Astrocyte (in vitro differentiated cells and primary cell): ENCODE results near the gene OR52M1. TPM values are rescaled to one million over a fixed set of nuclear protein-coding genes. Genes with fewer than 3 reads are reported as not detected.
A peak's percentile ranks its signal among the peaks of the same experiment; 100 is the strongest.

Source experiments
- DNase-seq: peaks from one replicate; pipeline ENCODE4 v3.0.0-alpha.2; 2010; ENCODE audit warnings: low read depth
- FAIRE-seq: peaks from 2 replicates; lab custom pipeline; 2011; peaks lifted over from hg19 to GRCh38; lab: Jason Lieb, UNC
- H2AFZ ChIP-seq: 2 replicates; pipeline ENCODE4 v1.6.0; 2012; ENCODE audit warnings: low read depth, low read length, inconsistent platforms
- H3K27ac ChIP-seq: 2 replicates; pipeline ENCODE4 v1.5.1; 2011; ENCODE audit warnings: low read depth, low read length, inconsistent platforms
- H3K27me3 ChIP-seq: 2 replicates; pipeline ENCODE4 v1.6.0; 2011; ENCODE audit warnings: low read length, inconsistent platforms; ENCODE audit not compliant: insufficient read depth
- H3K36me3 ChIP-seq: 2 replicates; pipeline ENCODE4 v1.5.1; 2011; ENCODE audit warnings: low read length, inconsistent platforms; ENCODE audit not compliant: insufficient read depth
- H3K4me1 ChIP-seq: 2 replicates; pipeline ENCODE4 v1.5.1; 2011; ENCODE audit warnings: low read length, inconsistent platforms; ENCODE audit not compliant: insufficient read depth
- H3K4me2 ChIP-seq: 2 replicates; pipeline ENCODE4 v1.6.0; 2012; ENCODE audit warnings: low read length, inconsistent platforms
- H3K4me3 ChIP-seq: 2 replicates; pipeline ENCODE4 v1.5.1; 2011; ENCODE audit warnings: low read depth, mild to moderate bottlenecking, low read length, inconsistent platforms; ENCODE audit not compliant: insufficient read depth
- H3K79me2 ChIP-seq: 2 replicates; pipeline ENCODE4 v1.6.0; 2012; ENCODE audit warnings: mild to moderate bottlenecking, low read length, inconsistent platforms; ENCODE audit not compliant: insufficient read depth
- H3K9ac ChIP-seq: 2 replicates; pipeline ENCODE4 v1.6.0; 2012; ENCODE audit warnings: mild to moderate bottlenecking, low read length, inconsistent platforms
- H3K9me3 ChIP-seq: 2 replicates; pipeline ENCODE4 v1.5.1; 2012; ENCODE audit warnings: low read depth, mild to moderate bottlenecking, low read length, inconsistent platforms; ENCODE audit not compliant: insufficient read depth
- H4K20me1 ChIP-seq: 2 replicates; pipeline ENCODE4 v1.6.0; 2012; ENCODE audit warnings: low read length, inconsistent platforms; ENCODE audit not compliant: insufficient read depth
- H3K27ac Mint-ChIP-seq: one replicate; pipeline ENCODE4 v1.8.0; 2021; ENCODE audit warnings: mild to moderate bottlenecking, mixed read lengths; ENCODE audit not compliant: unreplicated experiment
- H3K27me3 Mint-ChIP-seq: one replicate; pipeline ENCODE4 v1.8.0; 2021; ENCODE audit warnings: low read depth, mixed read lengths; ENCODE audit not compliant: unreplicated experiment
- H3K36me3 Mint-ChIP-seq: one replicate; pipeline ENCODE4 v1.8.0; 2021; ENCODE audit warnings: low read depth, mixed read lengths; ENCODE audit not compliant: unreplicated experiment
- H3K4me1 Mint-ChIP-seq: one replicate; pipeline ENCODE4 v1.8.0; 2021; ENCODE audit warnings: low read depth, mixed read lengths; ENCODE audit not compliant: unreplicated experiment
- H3K4me3 Mint-ChIP-seq: one replicate; pipeline ENCODE4 v1.8.0; 2021; ENCODE audit warnings: mild to moderate bottlenecking, moderate library complexity, mixed read lengths; ENCODE audit not compliant: unreplicated experiment
- H3K9me3 Mint-ChIP-seq: one replicate; pipeline ENCODE4 v1.8.0; 2021; ENCODE audit warnings: mild to moderate bottlenecking, mixed read lengths; ENCODE audit not compliant: unreplicated experiment
- CTCF ChIP-seq: IDR thresholded peaks from 2 replicates; pipeline ENCODE4 v1.5.1; 2011; ENCODE audit warnings: low read depth, mild to moderate bottlenecking, inconsistent platforms, low read length, moderate library complexity; ENCODE audit not compliant: insufficient read depth
- EZH2 ChIP-seq: IDR thresholded peaks from 2 replicates; pipeline ENCODE4 v1.6.1; 2012; ENCODE audit warnings: mild to moderate bottlenecking, low read length, inconsistent platforms; ENCODE audit not compliant: insufficient read depth
- total RNA-seq: library from RNA; stranded (reverse); gene quantifications from 2 replicates; pipeline ENCODE4 v1.2.1, GENCODE V29; 2021

Gene OR52M1
- total RNA-seq, 1 donor from 2014 or later, result not detected

DNA sequence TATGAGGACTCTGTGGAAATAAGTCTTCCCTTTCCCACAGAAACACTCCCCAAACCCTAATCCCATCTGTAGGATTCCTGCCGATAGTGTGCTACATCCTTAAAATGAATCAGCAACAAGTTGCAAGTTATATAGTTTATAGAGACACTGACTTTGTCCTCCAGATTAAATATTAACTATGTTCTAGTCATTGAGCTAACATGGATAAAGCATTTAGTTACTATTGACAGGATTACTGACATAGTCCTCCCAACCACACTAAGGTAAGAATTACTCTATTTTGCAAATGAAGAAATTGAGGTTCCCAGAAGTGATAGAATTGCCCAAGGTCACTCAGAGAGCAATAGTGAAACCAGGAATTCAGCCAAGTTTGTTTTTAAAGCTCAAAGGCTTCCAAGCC lies 1.9 kb downstream of the OR52M1 start:
- Mint-ChIP-seq H3K27me3 (peaks cover 24% of the 10 kb centered on the region), H3K4me3 (no peak overlapping the region), H3K36me3 (no peaks in the 10 kb centered on the region), H3K27ac (no peak overlapping the region), H3K4me1 (peaks cover 4% of the 10 kb centered on the region), H3K9me3 (peaks cover 2% of the 10 kb centered on the region)
- FAIRE-seq (no peak), DNase-seq (no peak)
- H3K27ac ChIP-seq, result no peak overlapping the region
- no peaks in the 10 kb centered on the region for H4K20me1 ChIP-seq
- no peaks in the 10 kb centered on the region for H3K36me3 ChIP-seq
- no peaks in the 10 kb centered on the region for H3K9me3 ChIP-seq
- no peak overlapping the region for H3K9ac ChIP-seq
- TF ChIP-seq EZH2 (no peak), CTCF (no peak)
- H3K27me3 ChIP-seq, result no peaks in the 10 kb centered on the region
- H3K4me2 ChIP-seq, result no peak overlapping the region
- no peak overlapping the region for H2AFZ ChIP-seq
- H3K4me3 ChIP-seq, result no peak overlapping the region
- no peaks in the 10 kb centered on the region for H3K79me2 ChIP-seq
- no peaks in the 10 kb centered on the region for H3K4me1 ChIP-seq

- TF ChIP-seq CTCF (no peak), EZH2 (no peak)
- Mint-ChIP-seq H3K27me3 (peaks cover 19% of the 10 kb centered on the region), H3K27ac (no peak overlapping the region), H3K4me1 (peaks cover 4% of the 10 kb centered on the region), H3K4me3 (no peak overlapping the region), H3K9me3 (peaks cover 2% of the 10 kb centered on the region), H3K36me3 (no peaks in the 10 kb centered on the region)
- FAIRE-seq (no peak), DNase-seq (no peak)
- no peaks in the 10 kb centered on the region for H3K27me3 ChIP-seq
- H2AFZ ChIP-seq, result no peak overlapping the region
- H3K4me1 ChIP-seq, result no peaks in the 10 kb centered on the region
- H3K9me3 ChIP-seq, result no peaks in the 10 kb centered on the region
- no peak overlapping the region for H3K9ac ChIP-seq
- no peaks in the 10 kb centered on the region for H3K79me2 ChIP-seq
- no peaks in the 10 kb centered on the region for H3K36me3 ChIP-seq
- no peak overlapping the region for H3K4me2 ChIP-seq
- no peaks in the 10 kb centered on the region for H4K20me1 ChIP-seq
- H3K27ac ChIP-seq, result no peak overlapping the region
- H3K4me3 ChIP-seq, result no peak overlapping the region
These were observed 2.4 kb downstream of the OR52M1 start for GRCh38 chr11:4547416-4547815.

DNA sequence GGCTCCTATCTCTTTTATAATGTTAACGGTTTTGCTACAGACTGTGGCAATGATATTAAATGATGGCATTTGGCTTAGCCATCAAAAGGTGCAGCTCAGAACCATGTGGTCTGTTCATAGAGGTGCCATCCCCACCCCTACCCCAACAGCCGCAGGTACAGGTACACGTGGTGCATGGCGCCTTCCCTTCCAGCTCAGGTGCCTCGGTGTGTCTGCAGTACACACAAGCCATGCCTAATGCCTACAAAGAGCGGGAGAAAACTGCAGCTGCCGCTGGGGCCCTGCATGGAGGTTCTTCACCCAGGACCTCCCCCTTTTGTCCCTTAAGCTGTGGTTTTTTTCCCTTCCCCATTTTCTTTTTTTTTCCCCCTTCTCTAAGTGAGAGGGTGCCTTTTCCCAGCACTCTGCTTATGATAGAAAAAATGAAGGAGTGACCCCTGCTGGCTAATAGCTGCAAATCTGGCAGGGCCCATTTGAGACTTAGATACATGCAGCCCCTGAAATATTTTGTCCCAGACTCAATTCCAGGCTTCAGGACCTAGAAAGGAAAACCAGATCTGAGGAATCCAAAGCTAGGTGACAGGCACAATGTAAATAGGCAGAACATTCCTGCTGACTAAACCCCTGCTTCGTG lies 6.5 kb downstream of the OR52M1 start:
- H3K36me3 ChIP-seq, result no peaks in the 10 kb centered on the region
- H3K9ac ChIP-seq, result no peak overlapping the region
- H3K27ac ChIP-seq, result no peak overlapping the region
- TF ChIP-seq CTCF (peak; percentile 13), EZH2 (no peak)
- no peak overlapping the region for H3K27ac Mint-ChIP-seq
- FAIRE-seq (no peak), DNase-seq (no peak)
- no peaks in the 10 kb centered on the region for H3K79me2 ChIP-seq
- H3K9me3 ChIP-seq, result no peaks in the 10 kb centered on the region
- no peak overlapping the region for H3K4me3 ChIP-seq
- H3K4me3 Mint-ChIP-seq, result no peak overlapping the region
- H4K20me1 ChIP-seq, result no peaks in the 10 kb centered on the region
- no peak overlapping the region for H2AFZ ChIP-seq
- H3K27me3 ChIP-seq, result no peaks in the 10 kb centered on the region
- no peaks in the 10 kb centered on the region for H3K36me3 Mint-ChIP-seq
- peaks cover 4% of the 10 kb centered on the region for H3K9me3 Mint-ChIP-seq
- no peak overlapping the region for H3K4me2 ChIP-seq
- no peaks in the 10 kb centered on the region for H3K4me1 ChIP-seq
- peaks cover 18% of the 10 kb centered on the region for H3K27me3 Mint-ChIP-seq
- H3K4me1 Mint-ChIP-seq, result no peaks in the 10 kb centered on the region
